Kidney epithelial cell (primary cell): ENCODE results near the gene FAH. TPM values are rescaled to one million over a fixed set of nuclear protein-coding genes. Genes with fewer than 3 reads are reported as not detected.

Experiments
- DNase-seq: peaks from one replicate; pipeline ENCODE4 v3.0.0-alpha.2; 2010; ENCODE audit warnings: low read depth
- H3K27me3 ChIP-seq: 2 replicates; pipeline ENCODE4 v1.6.0; 2011; ENCODE audit warnings: low read length; ENCODE audit not compliant: control insufficient read depth, insufficient read depth
- H3K36me3 ChIP-seq: 2 replicates; pipeline ENCODE4 v1.5.1; 2011; ENCODE audit warnings: low read length; ENCODE audit not compliant: control insufficient read depth, insufficient read depth
- H3K4me3 ChIP-seq: 2 replicates; pipeline ENCODE4 v1.5.1; 2011; ENCODE audit warnings: low read depth, mild to moderate bottlenecking, control low read depth, low read length
- CTCF ChIP-seq: IDR thresholded peaks from 2 replicates; pipeline ENCODE4 v1.5.1; 2011; ENCODE audit warnings: mild to moderate bottlenecking, moderate library complexity, low read length, control low read depth, inconsistent platforms; ENCODE audit not compliant: insufficient read depth, poor library complexity, severe bottlenecking
- total RNA-seq: library from RNA; depleted of rRNA; stranded (reverse); fragments of >200 nt; gene quantifications from 2 replicates; pipeline ENCODE4 v1.2.3, GENCODE V29; 2015

FAH gene
- total RNA-seq, 1 donor from 2014 or later: 21.1 TPM

DNA sequence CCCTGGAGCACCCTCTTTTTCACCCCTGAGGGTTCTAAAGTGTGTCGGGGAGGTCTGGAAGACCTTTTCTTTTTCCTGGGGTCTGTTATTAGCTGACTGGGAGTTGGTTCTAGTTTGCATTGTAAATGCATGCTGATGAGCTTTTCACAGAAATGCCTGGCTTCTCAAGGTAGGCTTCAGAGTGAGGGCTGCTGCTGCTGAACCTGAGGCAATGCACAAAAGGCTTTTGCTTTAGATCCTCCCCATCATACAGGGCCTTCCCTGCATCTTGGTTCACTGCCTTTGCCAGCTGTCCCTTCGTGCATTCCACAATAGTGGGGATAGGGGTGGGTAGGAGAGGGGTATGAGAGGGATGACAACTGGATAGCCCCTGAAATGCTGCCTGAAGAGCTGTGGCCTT is 46.6 kb downstream of the FAH start:
- DNase-seq: no peak
- H3K36me3 ChIP-seq: no peaks in the 10 kb centered on the region
- no peak overlapping the region for H3K4me3 ChIP-seq
- H3K27me3 ChIP-seq: peaks cover 5% of the 10 kb centered on the region
- TF ChIP-seq CTCF: no peak

- Histone ChIP-seq H3K4me3 (no peak overlapping the region), H3K36me3 (no peaks in the 10 kb centered on the region), H3K27me3 (peaks cover 5% of the 10 kb centered on the region)
- TF ChIP-seq CTCF: no peak
- DNase-seq: no peak
Measured at GRCh38 chr15:80199869-80200268, 47.1 kb downstream of the FAH start.

DNA sequence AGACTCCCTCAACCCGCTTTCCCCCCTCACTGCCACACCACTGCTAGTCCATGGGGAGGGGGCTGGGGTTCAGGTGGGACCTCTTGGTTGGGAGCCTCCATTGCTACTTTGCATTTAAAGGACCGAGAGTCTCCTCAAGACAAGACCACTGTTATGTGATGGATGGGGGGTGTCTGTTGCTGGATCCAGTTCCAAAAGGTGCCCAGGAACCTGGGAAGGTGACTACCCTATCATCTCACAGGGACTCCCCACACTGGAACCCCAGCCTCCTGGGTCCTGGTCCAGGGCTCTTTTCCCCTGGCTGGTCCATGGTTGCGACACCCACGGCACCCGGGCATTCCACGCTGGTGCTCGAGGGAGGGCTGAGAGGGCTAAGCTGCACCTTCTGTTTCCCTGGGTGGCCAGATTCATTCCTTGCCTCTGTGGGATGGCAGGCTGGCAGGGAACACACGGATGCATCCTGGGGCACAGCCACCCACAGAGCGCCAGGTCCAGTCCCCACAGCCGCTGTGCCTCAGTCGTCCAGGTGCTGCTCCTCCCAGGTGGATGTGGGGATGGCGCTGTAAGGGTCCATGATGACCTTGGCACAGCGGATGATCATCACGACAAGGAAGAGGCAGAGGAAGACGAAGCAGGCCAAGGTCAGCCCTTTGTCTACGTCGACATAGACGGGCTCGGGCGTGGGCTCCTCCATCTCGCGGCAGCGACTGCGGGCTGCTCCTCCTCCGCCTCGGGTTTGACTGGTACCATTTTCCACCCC is 48.6 kb downstream of the FAH start:
- no peak for TF ChIP-seq CTCF
- Histone ChIP-seq H3K4me3 (no peak overlapping the region), H3K27me3 (peaks cover 5% of the 10 kb centered on the region)

DNA sequence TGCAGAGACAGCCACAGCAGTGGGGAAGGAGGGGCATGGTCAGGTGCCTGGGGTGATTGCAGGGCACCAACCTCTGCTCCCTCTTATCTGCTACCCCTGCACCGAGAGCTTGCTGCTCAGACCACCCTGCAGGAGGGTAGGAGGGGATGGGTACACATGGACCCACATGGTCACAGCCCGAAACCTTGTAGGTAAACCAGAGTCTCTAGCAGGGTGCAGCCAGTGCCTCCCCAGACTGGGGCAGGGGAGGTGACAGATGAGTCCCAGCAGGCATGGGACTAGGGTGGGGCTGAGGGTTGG is 49.2 kb downstream of the FAH start:
- TF ChIP-seq CTCF: no peak
- peaks cover 5% of the 10 kb centered on the region for H3K27me3 ChIP-seq
- DNase-seq: no peak
- H3K4me3 ChIP-seq: no peak overlapping the region
- no peaks in the 10 kb centered on the region for H3K36me3 ChIP-seq

More for the DNA sequence above, 48.6 kb downstream of the FAH start:
- DNase-seq: no peak
- H3K36me3 ChIP-seq: no peaks in the 10 kb centered on the region

DNA sequence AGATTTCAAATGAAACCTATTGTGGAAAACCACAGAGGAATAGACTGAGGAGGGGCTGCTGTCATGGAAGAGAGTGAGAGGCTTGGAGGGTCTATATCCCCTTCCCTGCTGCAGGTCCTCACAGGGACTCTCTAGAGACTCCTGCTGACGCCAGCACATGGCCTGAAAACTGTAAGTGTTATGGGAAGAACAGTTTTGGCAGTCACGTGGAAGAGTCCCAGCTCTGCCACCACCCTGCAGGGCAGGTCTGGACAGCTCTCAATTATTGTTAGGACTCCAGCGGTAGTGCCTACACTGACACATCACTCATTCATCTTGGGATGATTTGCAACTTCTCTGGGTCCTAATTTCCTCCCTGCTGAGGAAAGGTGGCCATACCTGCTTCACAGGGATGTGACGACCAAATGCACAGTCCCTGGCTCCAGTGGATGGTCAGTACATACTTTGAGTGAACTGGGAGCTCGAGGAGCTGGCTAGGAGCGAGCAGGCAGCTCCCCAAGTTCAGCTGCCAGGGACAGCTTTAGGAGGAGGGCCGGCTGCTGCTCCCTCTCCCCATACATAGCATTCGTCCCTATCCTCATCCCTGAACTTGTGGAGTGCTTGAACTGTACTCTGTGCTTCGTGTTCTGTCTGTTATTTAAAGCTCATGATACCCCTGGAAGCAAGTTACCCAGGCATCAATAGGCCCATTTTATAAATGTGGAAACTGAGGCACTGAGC is 50.0 kb downstream of the FAH start:
- Histone ChIP-seq H3K27me3 (peaks cover 5% of the 10 kb centered on the region), H3K36me3 (no peaks in the 10 kb centered on the region), H3K4me3 (no peak overlapping the region)
- TF ChIP-seq CTCF: no peak
- no peak for DNase-seq

DNA sequence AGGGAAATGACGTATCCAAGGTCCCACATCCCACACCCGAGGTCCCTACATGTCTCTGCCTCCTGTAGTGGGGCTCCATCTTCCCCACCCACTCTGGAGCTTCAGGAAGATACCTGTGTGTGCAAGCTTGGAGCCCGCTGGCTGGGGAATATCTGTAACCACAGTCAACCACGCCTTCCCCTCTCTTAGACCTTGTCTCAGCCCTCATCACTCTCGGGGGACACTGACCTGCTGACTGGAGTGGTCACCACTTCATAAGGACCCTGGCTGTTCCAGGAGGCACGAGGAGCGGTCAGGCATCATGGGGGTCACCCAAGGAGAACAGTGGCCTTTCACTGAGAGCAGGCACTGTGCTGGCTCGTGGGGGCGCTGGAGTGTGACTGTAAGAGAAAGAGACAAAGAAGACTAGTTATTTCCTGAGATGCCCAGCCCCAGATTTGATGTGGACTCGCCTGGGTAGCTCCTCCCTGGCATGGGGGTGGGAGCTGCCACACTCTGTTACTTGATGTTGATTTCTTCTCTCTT is 50.6 kb downstream of the FAH start:
- no peak for DNase-seq
- Histone ChIP-seq H3K36me3 (no peaks in the 10 kb centered on the region), H3K27me3 (peaks cover 5% of the 10 kb centered on the region), H3K4me3 (no peak overlapping the region)
- no peak for TF ChIP-seq CTCF
